Tibial artery (tissue), 4 donors: ENCODE data around the gene DYNC2H1.

Experiments
- DNase-seq, 2 donors: peaks; one replicate each; pipeline ENCODE4 v3.0.0-alpha.2; 2019
- H3K27ac ChIP-seq, 2 donors: fragments of 200-600 bp; sonication (generic) in 1 of 2; 1 replicate in 1 of 2; 2 replicates in 1 of 2; pipeline ENCODE4 v1.5.1; 2018 to 2019; ENCODE audit warnings: mild to moderate bottlenecking in 1 of 2
- H3K27me3 ChIP-seq, 2 donors: fragments of 200-600 bp; sonication (generic) in 1 of 2; one replicate each; pipeline versions ENCODE4 v1.5.1 to v1.6.0; 2016 to 2019
- H3K36me3 ChIP-seq, 3 donors: fragments of 200-600 bp; sonication (generic) in 2 of 3; one replicate each; pipeline ENCODE4 v1.5.1; 2016 to 2019; ENCODE audit warnings: mild to moderate bottlenecking in 2 of 3
- H3K4me1 ChIP-seq, 4 donors: fragments of 200-600 bp; sonication (generic) in 2 of 4; 1 replicate in 3 of 4; 2 replicates in 1 of 4; pipeline ENCODE4 v1.5.1; 2016 to 2019
- H3K4me3 ChIP-seq, 2 donors: fragments of 200-600 bp; sonication (generic) in 1 of 2; 1 replicate in 1 of 2; 2 replicates in 1 of 2; pipeline ENCODE4 v1.5.1; 2018 to 2019; ENCODE audit warnings: mild to moderate bottlenecking in 2 of 2
- H3K9me3 ChIP-seq, 3 donors: fragments of 200-600 bp; sonication (generic) in 1 of 3; one replicate each; pipeline ENCODE4 v1.5.1; 2016 to 2019
- CTCF ChIP-seq, 2 experiments: fragments of 200-600 bp in 1 of 2; fragments of 450-650 bp in 1 of 2; IDR thresholded peaks; one replicate each; pipeline ENCODE4 v1.5.1; 2017 to 2019; ENCODE audit warnings: antibody characterized with exemption in 2 of 2, mild to moderate bottlenecking in 1 of 2, moderate library complexity in 1 of 2
- intact Hi-C: fragments of 100-400 bp; cut with DNase I; formaldehyde crosslinking; loops from one replicate; pipeline ENCODE4 v1.15.0; 2023; ENCODE audit warnings: low total_unique reads

The DYNC2H1 gene

GRCh38 chr11:103529181-103529684 lies 420.0 kb downstream of the DYNC2H1 start:
- no peak for TF ChIP-seq CTCF (IDR thresholded peaks at IDR 0.05)
- intact Hi-C loops = no loop called here
- no peak for DNase-seq

More at GRCh38 chr11:103529181-103529684, 420.0 kb downstream of the DYNC2H1 start:
- Histone ChIP-seq H3K9me3 (no peaks in the 10 kb centered on the region), H3K27me3 (no peaks in the 10 kb centered on the region), H3K36me3 (no peaks in the 10 kb centered on the region), H3K27ac (no peak overlapping the region), H3K4me1 (no peaks in the 10 kb centered on the region), H3K4me3 (no peak overlapping the region)
